Colonic mucosa (tissue), 4 donors: ENCODE measurements around the gene KRTAP4-11. TPM values are rescaled to one million over a fixed set of nuclear protein-coding genes. Genes with fewer than 3 reads are reported as not detected.
"Not testable (repeated sequence)": the region's sequence is repeated elsewhere in the genome, so short reads cannot be mapped to it uniquely, and the experiment has no call there.

Experiments used
- DNase-seq: peaks from one replicate; pipeline ENCODE4 v3.0.0-alpha.2; 2020
- H3K27ac ChIP-seq: fragments of 200-600 bp; one replicate; pipeline ENCODE4 v1.8.0; 2021
- H3K27me3 ChIP-seq: fragments of 200-600 bp; one replicate; pipeline ENCODE4 v1.8.0; 2021
- H3K36me3 ChIP-seq: fragments of 200-600 bp; one replicate; pipeline ENCODE4 v1.8.0; 2021
- H3K4me1 ChIP-seq: fragments of 200-600 bp; one replicate; pipeline ENCODE4 v1.8.0; 2021; ENCODE audit warnings: mild to moderate bottlenecking
- H3K4me3 ChIP-seq: fragments of 200-600 bp; one replicate; pipeline ENCODE4 v1.8.0; 2021
- H3K9ac ChIP-seq, 2 donors: one replicate each; pipeline ENCODE4 v1.7.0; 2013; ENCODE audit warnings: control low read depth in 2 of 2, low read depth in 2 of 2, low read length in 2 of 2
- H3K9me3 ChIP-seq: fragments of 200-600 bp; one replicate; pipeline ENCODE4 v1.8.0; 2021
- CTCF ChIP-seq: fragments of 200-600 bp; IDR thresholded peaks from one replicate; pipeline ENCODE4 v1.8.0; 2022; ENCODE audit warnings: antibody characterized with exemption, mild to moderate bottlenecking
- intact Hi-C: fragments of 100-400 bp; cut with DNase I; formaldehyde crosslinking; loops from one replicate; pipeline ENCODE4 v1.14.1; 2022
- total RNA-seq, 2 donors: library from RNA; stranded (reverse); fragmentation: NEBNext Ultra II Directional in 1 of 2; extraction: Animal tissue kit (Norgen Biotek cat#: 25700) in 1 of 2; gene quantifications; one replicate each; pipeline ENCODE4 v1.2.1, GENCODE V29; 2021
- donor health status: healthy.
- donor health status: DM: no; HTN: no; CAD: no.
- donor health status: DM: no; HTN: no; CAD: no.

The KRTAP4-11 gene
- total RNA-seq, 2 donors from 2014 or later, result not detected

DNA sequence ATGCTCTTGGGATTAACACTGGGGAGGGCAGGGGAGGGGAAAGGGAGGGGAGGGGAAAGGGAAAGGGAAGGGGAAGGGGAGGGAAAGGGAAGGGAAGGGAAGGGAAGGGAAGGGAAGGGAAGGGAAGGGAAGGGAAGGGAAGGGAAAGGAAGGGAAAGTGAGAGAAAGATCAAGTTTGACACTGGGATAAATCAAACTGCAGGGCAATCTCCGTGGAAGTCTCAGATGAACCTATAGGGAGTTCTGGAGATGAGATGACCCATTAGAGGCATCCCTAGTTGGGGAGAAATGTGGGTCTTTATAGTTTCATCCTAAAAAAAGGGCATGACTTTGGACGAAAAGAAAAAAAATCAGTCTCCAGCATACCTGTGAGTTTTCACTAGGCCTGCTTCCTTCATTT is 3.6 kb upstream of the KRTAP4-11 start:
- Histone ChIP-seq H3K36me3 (no peaks in the 10 kb centered on the region), H3K27me3 (no peaks in the 10 kb centered on the region), H3K4me1 (no peaks in the 10 kb centered on the region), H3K9me3 (no peaks in the 10 kb centered on the region), H3K9ac (no peak overlapping the region), H3K27ac (no peak overlapping the region), H3K4me3 (no peak overlapping the region)
- no peak for DNase-seq
- no peak for TF ChIP-seq CTCF
- intact Hi-C loops, result no loop called here

DNA sequence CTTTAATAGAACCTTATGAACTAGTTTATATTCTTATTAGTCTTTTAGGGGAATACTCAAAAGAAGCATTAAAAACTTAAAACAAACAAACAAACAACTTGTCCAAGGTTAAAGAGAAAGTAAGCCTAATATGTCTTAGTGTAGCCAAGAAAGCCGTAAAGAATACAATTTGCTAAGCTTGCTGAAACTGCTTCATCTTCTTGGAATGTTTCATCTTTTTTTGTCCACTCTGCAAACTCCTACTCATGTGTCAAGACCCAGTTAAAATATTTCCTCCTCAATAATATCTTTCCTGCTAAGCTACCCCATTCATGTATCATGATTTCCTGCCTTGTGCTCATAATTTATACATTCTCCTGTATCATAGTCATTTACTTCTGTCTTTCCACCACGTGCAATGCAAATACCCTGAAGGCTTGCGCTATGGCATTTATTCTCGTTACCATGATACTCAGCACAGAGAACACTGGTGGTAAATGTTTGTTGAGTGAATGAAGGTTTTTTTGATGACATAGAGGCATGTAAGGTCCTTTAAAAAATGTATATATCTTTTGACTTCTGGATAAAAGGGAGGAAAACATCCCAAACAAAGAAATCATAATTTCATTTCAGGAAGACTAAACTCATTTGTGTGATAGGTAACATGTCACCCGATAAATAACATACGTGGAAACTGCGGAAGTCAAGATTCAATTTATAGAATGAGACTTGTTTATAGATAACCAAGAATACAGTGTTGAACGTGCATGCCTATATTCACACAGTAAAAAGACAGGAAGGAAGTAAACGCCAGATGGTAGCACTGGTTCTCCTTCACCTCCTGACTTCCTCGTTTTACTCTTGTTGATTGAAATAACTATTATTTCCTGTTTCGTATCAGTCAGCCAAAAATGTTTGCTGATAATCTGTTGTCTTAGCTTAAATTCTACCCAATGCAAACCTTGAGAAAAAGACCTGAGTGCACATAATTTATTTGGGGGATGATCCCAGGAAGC is 1.8 kb upstream of the KRTAP4-11 start:
- intact Hi-C loops, H3K36me3 ChIP-seq, H3K9ac ChIP-seq, H3K27me3 ChIP-seq, DNase-seq, H3K9me3 ChIP-seq, H3K4me3 ChIP-seq, H3K4me1 ChIP-seq, H3K27ac ChIP-seq: not testable (repeated sequence)

GRCh38 chr17:41118721-41119120 is 548 bp upstream of the KRTAP4-11 start:
- DNase-seq, result no peak
- no peaks in the 10 kb centered on the region for H3K4me1 ChIP-seq
- no peaks in the 10 kb centered on the region for H3K36me3 ChIP-seq
- H3K9ac ChIP-seq, result no peak overlapping the region
- intact Hi-C loops, result no loop called here
- H3K27ac ChIP-seq, result no peak overlapping the region
- no peak for TF ChIP-seq CTCF
- H3K9me3 ChIP-seq, result no peaks in the 10 kb centered on the region
- H3K27me3 ChIP-seq, result no peaks in the 10 kb centered on the region
- H3K4me3 ChIP-seq, result no peak overlapping the region

DNA sequence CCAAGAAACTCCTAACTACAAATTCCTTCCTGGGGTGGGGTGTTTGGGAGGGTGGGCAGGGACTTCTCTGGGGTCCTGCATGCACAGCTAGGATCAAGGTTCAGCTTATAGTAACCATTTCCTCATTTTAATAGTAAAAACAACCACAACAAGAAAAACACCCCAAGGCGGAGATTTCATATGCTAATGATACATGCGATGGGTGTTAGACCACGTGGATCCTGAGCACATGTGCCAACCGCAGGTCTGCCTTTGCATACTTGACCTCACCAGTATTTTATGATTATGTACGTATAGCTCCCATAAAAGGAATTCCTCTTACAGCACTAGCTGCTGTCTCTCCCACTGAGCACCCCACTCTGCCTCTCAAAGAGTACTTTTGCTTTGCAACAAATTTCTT is 1.9 kb downstream of the KRTAP4-11 start:
- Histone ChIP-seq H3K36me3 (no peaks in the 10 kb centered on the region), H3K4me1 (no peaks in the 10 kb centered on the region), H3K27me3 (no peaks in the 10 kb centered on the region), H3K9me3 (no peaks in the 10 kb centered on the region), H3K9ac (no peak overlapping the region), H3K27ac (no peak overlapping the region), H3K4me3 (no peak overlapping the region)
- no peak for TF ChIP-seq CTCF
- intact Hi-C loops, result no loop called here
- no peak for DNase-seq

DNA sequence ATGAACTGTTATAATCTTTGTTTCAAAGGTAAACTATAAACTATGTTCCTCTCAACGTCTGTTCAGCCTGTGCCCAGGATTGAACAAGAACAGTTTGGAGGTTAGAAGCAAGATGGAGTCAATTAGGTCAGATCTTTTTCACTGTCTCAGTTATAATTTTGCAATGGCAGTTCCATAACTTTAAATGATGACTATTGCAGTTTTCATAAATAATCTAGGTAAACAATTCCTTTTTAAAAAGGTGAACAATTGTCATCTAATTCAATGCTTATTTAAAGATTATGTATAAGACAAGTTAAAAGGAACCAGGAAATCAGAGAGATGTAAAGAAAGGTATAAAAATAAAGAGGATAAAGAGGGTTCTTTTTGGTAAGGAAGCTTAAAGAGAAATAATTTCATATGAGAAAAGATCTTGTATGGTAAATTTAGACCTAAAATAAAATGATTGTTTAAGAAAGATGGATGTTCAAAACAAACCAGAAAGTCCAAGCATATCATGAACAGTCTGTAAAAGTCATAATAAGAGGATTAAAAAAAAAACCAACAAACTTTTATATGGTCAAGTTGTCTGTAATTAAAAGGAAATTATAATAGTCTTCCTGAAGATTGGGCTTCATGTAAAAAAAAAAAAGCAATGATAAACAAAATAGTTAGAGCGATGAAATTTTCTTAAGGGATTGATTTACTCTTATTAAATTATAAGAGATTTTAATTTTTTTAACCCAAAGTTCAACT is 6.9 kb downstream of the KRTAP4-11 start:
- Histone ChIP-seq H3K4me1 (no peaks in the 10 kb centered on the region), H3K36me3 (no peaks in the 10 kb centered on the region), H3K9me3 (no peaks in the 10 kb centered on the region), H3K4me3 (no peak overlapping the region), H3K27me3 (no peaks in the 10 kb centered on the region), H3K27ac (no peak overlapping the region), H3K9ac (no peak overlapping the region)
- intact Hi-C loops, result no loop called here
- no peak for DNase-seq
- no peak for TF ChIP-seq CTCF

- H3K4me1 ChIP-seq, H3K9ac ChIP-seq, H3K27ac ChIP-seq, H3K27me3 ChIP-seq, intact Hi-C loops, H3K36me3 ChIP-seq, DNase-seq, H3K4me3 ChIP-seq, H3K9me3 ChIP-seq: not testable (repeated sequence)
Observed at GRCh38 chr17:41108728-41109386, 9.3 kb downstream of the KRTAP4-11 start.
